Measurements from ENCODE around the gene PLA2G4C.

PLA2G4C gene

DNA sequence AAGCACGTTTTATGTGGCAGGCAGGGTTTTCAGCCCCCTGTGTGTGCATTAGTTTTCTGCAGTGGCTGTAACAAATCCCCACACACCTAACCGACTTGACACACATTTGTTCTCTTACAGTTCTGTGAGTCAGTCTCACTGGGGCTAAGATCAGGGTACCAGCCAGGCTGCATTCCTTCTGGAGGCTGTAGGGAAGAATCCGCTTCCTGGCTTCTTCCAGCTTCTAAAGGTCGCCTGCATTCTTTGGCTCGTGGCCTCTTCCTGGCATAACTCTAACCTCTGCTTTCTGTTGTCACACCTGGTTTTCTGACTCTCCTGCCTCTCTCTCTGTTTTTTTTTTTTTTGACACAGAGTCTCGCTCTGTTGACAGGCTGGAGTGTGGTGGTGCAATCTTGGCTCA, 109.8 kb downstream of the PLA2G4C start:
- no peak overlapping the region for H3K4me3 ChIP-seq (ENCODE audit: low read depth, low read length)
- DNase-seq (ENCODE audit: low read depth), result no peak
- TF ChIP-seq CTCF (IDR thresholded peaks at IDR 0.05; ENCODE audit: low read depth, low read length) (no peak), MAX (IDR thresholded peaks at IDR 0.05; ENCODE audit: low read depth, low read length) (no peak), MYC (IDR thresholded peaks at IDR 0.05; ENCODE audit: low read depth, low read length) (no peak), POLR2A (IDR thresholded peaks at IDR 0.05; ENCODE audit: extremely low read depth, insufficient read length) (no peak)

DNA sequence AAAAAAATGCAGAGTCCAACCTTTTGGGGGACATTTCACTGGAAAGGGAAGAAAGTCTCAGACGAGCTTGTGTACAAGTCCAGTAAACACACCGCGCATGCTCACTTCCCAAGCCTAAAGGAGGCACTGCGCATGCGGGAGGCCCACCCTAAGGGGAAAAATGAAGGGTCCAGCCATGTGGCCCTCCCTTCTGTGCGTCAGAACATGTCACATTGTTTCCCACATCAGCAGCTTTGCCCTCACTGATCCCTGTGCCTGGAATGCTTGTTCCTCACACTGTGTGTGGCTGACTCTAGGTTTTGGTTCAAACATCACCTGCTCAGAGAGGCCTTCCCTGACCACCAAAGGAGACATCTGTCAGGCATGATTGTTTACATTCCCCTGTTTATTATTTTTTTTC, 111.8 kb downstream of the PLA2G4C start:
- TF ChIP-seq CTCF (IDR thresholded peaks at IDR 0.05; ENCODE audit: low read depth, low read length) (no peak), MAX (IDR thresholded peaks at IDR 0.05; ENCODE audit: low read depth, low read length) (no peak), MYC (IDR thresholded peaks at IDR 0.05; ENCODE audit: low read depth, low read length) (no peak), POLR2A (IDR thresholded peaks at IDR 0.05; ENCODE audit: extremely low read depth, insufficient read length) (no peak)
- DNase-seq (ENCODE audit: low read depth), result no peak
- H3K4me3 ChIP-seq (ENCODE audit: low read depth, low read length), result no peak overlapping the region

All from NB4 (cell line).